GM23338 (cell line): ENCODE measurements around the gene CHMP5.

Source experiments
- CTCF ChIP-seq, 2 experiments: fragments of 200-600 bp in 1 of 2; sonication (generic) in 1 of 2; conservative IDR thresholded peaks; 2 replicates each; pipeline versions ENCODE4 v1.5.1 to v1.6.1; 2016 to 2017; ENCODE audit warnings: antibody characterized with exemption in 2 of 2, low read depth in 2 of 2, mild to moderate bottlenecking in 2 of 2, moderate library complexity in 1 of 2
- EZH2phosphoT487 ChIP-seq: fragments of 200-600 bp; sonication (generic); IDR thresholded peaks from one replicate; pipeline ENCODE4 v1.8.1; 2018; ENCODE audit warnings: antibody characterized with exemption; ENCODE audit not compliant: unreplicated experiment

GRCh38 chr9:33230756-33231622 is 33.9 kb upstream of the CHMP5 start:
- no peak for TF ChIP-seq CTCF (conservative IDR thresholded peaks at IDR 0.05; ENCODE audit: low read depth in 2 of 2)
- no peak for TF ChIP-seq EZH2phosphoT487
